DND-41 (cell line): ENCODE results near the gene LMO1.

Experiments
- ATAC-seq: fragments of 200-7000 bp; cut with Tn5 transposase; 3 replicates; pipeline ENCODE4 v1.9.1; 2021; ENCODE audit warnings: low read depth; ENCODE audit not compliant: insufficient read depth
- DNase-seq: peaks from one replicate; pipeline ENCODE4 v3.0.0-alpha.2; 2020
- H2AFZ ChIP-seq: 2 replicates; pipeline ENCODE4 v1.6.0; 2012; ENCODE audit warnings: low read depth, low read length
- H3K27ac ChIP-seq: 2 replicates; pipeline ENCODE4 v1.5.1; 2012; ENCODE audit warnings: low read length, inconsistent platforms
- H3K27me3 ChIP-seq: fragments of 200-600 bp; sonication (generic); 2 replicates; pipeline ENCODE4 v1.6.0; 2012; ENCODE audit warnings: low read length, mild to moderate bottlenecking, inconsistent platforms; ENCODE audit not compliant: insufficient read depth, poor library complexity
- H3K36me3 ChIP-seq: 2 replicates; pipeline ENCODE4 v1.5.1; 2012; ENCODE audit warnings: low read length, inconsistent platforms; ENCODE audit not compliant: insufficient read depth
- H3K4me1 ChIP-seq: 2 replicates; pipeline ENCODE4 v1.5.1; 2012; ENCODE audit warnings: mild to moderate bottlenecking, low read length; ENCODE audit not compliant: insufficient read depth
- H3K4me2 ChIP-seq: 2 replicates; pipeline ENCODE4 v1.6.0; 2012; ENCODE audit warnings: mild to moderate bottlenecking, moderate library complexity, low read length, inconsistent platforms; ENCODE audit not compliant: insufficient read depth
- H3K4me3 ChIP-seq, 2 experiments: fragments of 200-600 bp in 1 of 2; shearing (Covaris generic) in 1 of 2; 2 replicates each; pipeline ENCODE4 v1.5.1; 2012 to 2016; ENCODE audit warnings: inconsistent platforms in 2 of 2, low read length in 2 of 2, mild to moderate bottlenecking in 2 of 2, low read depth in 1 of 2, moderate library complexity in 1 of 2
- H3K79me2 ChIP-seq: 2 replicates; pipeline ENCODE4 v1.6.0; 2012; ENCODE audit warnings: low read length, inconsistent platforms; ENCODE audit not compliant: insufficient read depth
- H3K9ac ChIP-seq: 2 replicates; pipeline ENCODE4 v1.6.0; 2012; ENCODE audit warnings: low read depth, mild to moderate bottlenecking, inconsistent platforms, low read length, moderate library complexity
- H3K9me3 ChIP-seq: 2 replicates; pipeline ENCODE4 v1.5.1; 2012; ENCODE audit warnings: low read length, moderate library complexity, mild to moderate bottlenecking, inconsistent platforms; ENCODE audit not compliant: insufficient read depth, severe bottlenecking
- H4K20me1 ChIP-seq: 2 replicates; pipeline ENCODE4 v1.6.0; 2012; ENCODE audit warnings: low read length; ENCODE audit not compliant: insufficient read depth
- CTCF ChIP-seq: IDR thresholded peaks from 2 replicates; pipeline ENCODE4 v1.5.1; 2012; ENCODE audit warnings: borderline replicate concordance, low read length, moderate library complexity, mild to moderate bottlenecking; ENCODE audit not compliant: poor library complexity, severe bottlenecking; ENCODE audit errors: extremely low read depth
- EZH2 ChIP-seq: IDR thresholded peaks from 3 replicates; pipeline ENCODE4 v1.6.1; 2012; ENCODE audit warnings: borderline replicate concordance, low read depth, mild to moderate bottlenecking, moderate library complexity, low read length, inconsistent platforms; ENCODE audit not compliant: severe bottlenecking

LMO1 gene

GRCh38 chr11:8301622-8302021 lies 37.9 kb upstream of the LMO1 start:
- Histone ChIP-seq H3K4me1 (no peaks in the 10 kb centered on the region), H2AFZ (no peak overlapping the region), H3K27ac (no peak overlapping the region), H4K20me1 (no peaks in the 10 kb centered on the region), H3K36me3 (no peaks in the 10 kb centered on the region), H3K4me3 (no peak overlapping the region), H3K9me3 (peaks cover 3% of the 10 kb centered on the region), H3K79me2 (no peaks in the 10 kb centered on the region), H3K4me2 (no peak overlapping the region), H3K27me3 (no peaks in the 10 kb centered on the region), H3K9ac (no peak overlapping the region)
- no peak for DNase-seq
- ATAC-seq, result no peak
- no peak for TF ChIP-seq CTCF
- no peak for TF ChIP-seq EZH2

GRCh38 chr11:8298801-8299786 lies 35.4 kb upstream of the LMO1 start:
- DNase-seq, result no peak
- Histone ChIP-seq H3K27ac (no peak overlapping the region), H3K79me2 (no peaks in the 10 kb centered on the region), H3K4me3 (no peak overlapping the region), H2AFZ (no peak overlapping the region), H4K20me1 (no peaks in the 10 kb centered on the region), H3K27me3 (no peaks in the 10 kb centered on the region), H3K4me1 (no peaks in the 10 kb centered on the region), H3K4me2 (no peak overlapping the region), H3K9me3 (peaks cover 3% of the 10 kb centered on the region), H3K9ac (no peak overlapping the region), H3K36me3 (no peaks in the 10 kb centered on the region)
- TF ChIP-seq EZH2 (no peak), CTCF (no peak)
- ATAC-seq, result no peak

- no peaks in the 10 kb centered on the region for H3K36me3 ChIP-seq
- H3K27ac ChIP-seq, result no peak overlapping the region
- H3K4me3 ChIP-seq, result no peak overlapping the region
- H2AFZ ChIP-seq, result no peak overlapping the region
- H4K20me1 ChIP-seq, result no peaks in the 10 kb centered on the region
- H3K79me2 ChIP-seq, result no peaks in the 10 kb centered on the region
- no peak for ATAC-seq
- H3K9ac ChIP-seq, result no peak overlapping the region
- no peaks in the 10 kb centered on the region for H3K9me3 ChIP-seq
- no peak overlapping the region for H3K4me2 ChIP-seq
- no peaks in the 10 kb centered on the region for H3K27me3 ChIP-seq
- TF ChIP-seq CTCF (no peak), EZH2 (no peak)
- no peak for DNase-seq
- H3K4me1 ChIP-seq, result no peaks in the 10 kb centered on the region
Observed at GRCh38 chr11:8297781-8298440, 34.2 kb upstream of the LMO1 start.
